Sigmoid colon (tissue), 7 donors: ENCODE results near the gene BRD4. TPM values are rescaled to one million over a fixed set of nuclear protein-coding genes. Genes with fewer than 3 reads are reported as not detected.

Experiments used
- DNase-seq: peaks from one replicate; pipeline ENCODE4 v3.0.0-alpha.2; 2019
- H3K27ac ChIP-seq, 4 donors: fragments of 200-600 bp; sonication (generic); one replicate each; pipeline ENCODE4 v1.5.1; 2016 to 2019; ENCODE audit warnings: mild to moderate bottlenecking in 1 of 4
- H3K27me3 ChIP-seq, 3 donors: fragments of 200-600 bp; sonication (generic); one replicate each; pipeline ENCODE4 v1.5.1; 2019; ENCODE audit warnings: mild to moderate bottlenecking in 1 of 3
- H3K36me3 ChIP-seq, 4 donors: fragments of 200-600 bp; sonication (generic); one replicate each; pipeline ENCODE4 v1.5.1; 2016 to 2019
- H3K4me1 ChIP-seq, 4 donors: fragments of 200-600 bp; sonication (generic); one replicate each; pipeline ENCODE4 v1.5.1; 2017 to 2019
- H3K4me3 ChIP-seq, 4 donors: fragments of 200-600 bp; sonication (generic); one replicate each; pipeline ENCODE4 v1.5.1; 2017 to 2019; ENCODE audit warnings: mild to moderate bottlenecking in 2 of 4, moderate library complexity in 1 of 4
- H3K9me3 ChIP-seq, 4 donors: fragments of 200-600 bp in 3 of 4; sonication (generic) in 3 of 4; one replicate each; pipeline versions ENCODE4 v1.5.1 to v1.6.1; 2013 to 2019
- CTCF ChIP-seq, 4 experiments: fragments of 450-650 bp in 3 of 4; fragments of 200-600 bp in 1 of 4; IDR thresholded peaks; one replicate each; pipeline ENCODE4 v1.5.1; 2016 to 2019; ENCODE audit warnings: antibody characterized with exemption in 4 of 4, mild to moderate bottlenecking in 3 of 4, moderate library complexity in 2 of 4
- EP300 ChIP-seq, 4 donors: sonication (generic); formaldehyde crosslinking; IDR thresholded peaks; one replicate each; pipeline ENCODE4 v1.6.1; 2017; ENCODE audit warnings: antibody characterized with exemption in 4 of 4
- POLR2A ChIP-seq, 2 donors: fragments of 450-650 bp; IDR thresholded peaks; one replicate each; pipeline ENCODE4 v1.6.1; 2016; ENCODE audit warnings: antibody characterized with exemption in 2 of 2, mild to moderate bottlenecking in 2 of 2, moderate library complexity in 2 of 2
- POLR2AphosphoS5 ChIP-seq, 4 donors: sonication (generic); formaldehyde crosslinking; IDR thresholded peaks; one replicate each; pipeline ENCODE4 v1.6.1; 2017; ENCODE audit warnings: antibody characterized with exemption in 4 of 4
- WGBS, 2 donors: extraction: QIAGEN DNeasy Blood & Tissue Kit; methylation state at CpG; one replicate each; pipeline ENCODE4 v1.1.7; 2013; 5-methylcytosine and 5-hydroxymethylcytosine counted together
- intact Hi-C: fragments of 100-400 bp; cut with DNase I; formaldehyde crosslinking; loops from one replicate; pipeline ENCODE4 v1.15.1; 2023
- polyA plus RNA-seq, 3 donors: library from polyadenylated mRNA; stranded (reverse); fragments of 200-250 nt; gene quantifications; one replicate each; pipeline ENCODE4 v1.2.3, GENCODE V29; 2013
- total RNA-seq, 4 donors: library from RNA; depleted of rRNA; stranded (reverse); fragments of >200 nt; gene quantifications; one replicate each; pipeline ENCODE4 v1.1.0, GENCODE V29; 2016
- donor health status: healthy with polysubstance abuse.
- donor health status: Bipolar disorder and iron deficiency.
- donor health status: healthy.

The BRD4 gene
- total and polyA plus RNA-seq, 7 donors = 9.0 to 43.8 (median 20.1) TPM

GRCh38 chr19:15248106-15248505 is 84.2 kb downstream of the BRD4 start:
- no peak for DNase-seq
- Histone ChIP-seq H3K36me3 (peaks cover 15 to 64% (median 35%) of the 10 kb centered on the region in 4 donors), H3K27ac (peak overlapping the region; percentile 77 to 87 (median 84)), H3K27me3 (no peaks in the 10 kb centered on the region), H3K4me3 (no peak overlapping the region), H3K4me1 (peaks cover 0 to 71% (median 64%) of the 10 kb centered on the region in 4 donors), H3K9me3 (no peaks in the 10 kb centered on the region)
- intact Hi-C loops = no loop called here
- WGBS, 2 donors = 82 to 87% methylated on average over 5 of the region's 5 CpGs
- TF ChIP-seq POLR2A (IDR thresholded peaks at IDR 0.05) (no peak), EP300 (IDR thresholded peaks at IDR 0.05) (peak in 1 of 4 donors; percentile 34), POLR2AphosphoS5 (IDR thresholded peaks at IDR 0.05) (peak in 1 of 4 donors; percentile 22)

- H3K4me1 ChIP-seq = peaks cover 0 to 63% (median 56%) of the 10 kb centered on the region in 4 donors
- peaks cover 13 to 63% (median 30%) of the 10 kb centered on the region in 4 donors for H3K36me3 ChIP-seq
- intact Hi-C loops = no loop called here
- H3K27ac ChIP-seq = peak overlapping the region; percentile 77 to 87 (median 84)
- DNase-seq = no peak
- WGBS, 2 donors = 78 to 85% methylated on average over 20 of the region's 20 CpGs
- no peaks in the 10 kb centered on the region for H3K9me3 ChIP-seq
- no peak overlapping the region for H3K4me3 ChIP-seq
- TF ChIP-seq POLR2AphosphoS5 (IDR thresholded peaks at IDR 0.05) = no peak
- no peak for TF ChIP-seq EP300 (IDR thresholded peaks at IDR 0.05)
- no peak for TF ChIP-seq POLR2A (IDR thresholded peaks at IDR 0.05)
- TF ChIP-seq CTCF (IDR thresholded peaks at IDR 0.05) = no peak
- no peaks in the 10 kb centered on the region for H3K27me3 ChIP-seq
Measured at GRCh38 chr19:15247107-15248014, 85.0 kb downstream of the BRD4 start.

GRCh38 chr19:15246198-15246481 is 86.2 kb downstream of the BRD4 start:
- WGBS, 2 donors = 93 to 98% methylated on average over 5 of the region's 5 CpGs
- peak overlapping the region; percentile 10 to 87 (median 84) for H3K27ac ChIP-seq
- H3K9me3 ChIP-seq = no peaks in the 10 kb centered on the region
- H3K4me3 ChIP-seq = no peak overlapping the region
- peaks cover 18 to 71% (median 38%) of the 10 kb centered on the region in 4 donors for H3K36me3 ChIP-seq
- intact Hi-C loops = no loop called here
- no peaks in the 10 kb centered on the region for H3K27me3 ChIP-seq
- peaks cover 0 to 51% (median 44%) of the 10 kb centered on the region in 4 donors for H3K4me1 ChIP-seq
- no peak for DNase-seq
- TF ChIP-seq CTCF (IDR thresholded peaks at IDR 0.05) (no peak), EP300 (IDR thresholded peaks at IDR 0.05) (no peak), POLR2AphosphoS5 (IDR thresholded peaks at IDR 0.05) (no peak), POLR2A (IDR thresholded peaks at IDR 0.05) (no peak)

- intact Hi-C loops = no loop called here
- 93 to 94% methylated on average over 20 of the region's 20 CpGs for WGBS, 2 donors
- no peak for DNase-seq
- TF ChIP-seq POLR2A (IDR thresholded peaks at IDR 0.05) (no peak), EP300 (IDR thresholded peaks at IDR 0.05) (no peak), POLR2AphosphoS5 (IDR thresholded peaks at IDR 0.05) (no peak), CTCF (IDR thresholded peaks at IDR 0.05) (no peak)
- H3K27ac ChIP-seq = peak overlapping the region; percentile 15 to 87 (median 60)
- H3K27me3 ChIP-seq = no peaks in the 10 kb centered on the region
- H3K4me1 ChIP-seq = peaks cover 0 to 50% (median 39%) of the 10 kb centered on the region in 4 donors
- H3K36me3 ChIP-seq = peaks cover 18 to 76% (median 40%) of the 10 kb centered on the region in 4 donors
- no peak overlapping the region for H3K4me3 ChIP-seq
- H3K9me3 ChIP-seq = no peaks in the 10 kb centered on the region
Measured at GRCh38 chr19:15245370-15246197, 86.8 kb downstream of the BRD4 start.

- WGBS, 2 donors = 86 to 91% methylated on average over 7 of the region's 7 CpGs
- peaks cover 18 to 84% (median 46%) of the 10 kb centered on the region in 4 donors for H3K36me3 ChIP-seq
Measured at GRCh38 chr19:15244808-15245207, 87.5 kb downstream of the BRD4 start.

More at GRCh38 chr19:15244808-15245207, 87.5 kb downstream of the BRD4 start:
- no peaks in the 10 kb centered on the region for H3K9me3 ChIP-seq
- intact Hi-C loops = no loop called here
- H3K27ac ChIP-seq = peak overlapping the region in 3 of 4 donors; percentile 7 to 87 (median 86)
- DNase-seq = no peak
- TF ChIP-seq CTCF (IDR thresholded peaks at IDR 0.05) = no peak
- TF ChIP-seq EP300 (IDR thresholded peaks at IDR 0.05) = no peak
- no peak for TF ChIP-seq POLR2AphosphoS5 (IDR thresholded peaks at IDR 0.05)
- TF ChIP-seq POLR2A (IDR thresholded peaks at IDR 0.05) = no peak
- no peaks in the 10 kb centered on the region for H3K27me3 ChIP-seq
- no peak overlapping the region for H3K4me3 ChIP-seq
- peaks cover 0 to 42% (median 31%) of the 10 kb centered on the region in 4 donors for H3K4me1 ChIP-seq
